ENCODE results near the gene DAPK1.

The DAPK1 gene

DNA sequence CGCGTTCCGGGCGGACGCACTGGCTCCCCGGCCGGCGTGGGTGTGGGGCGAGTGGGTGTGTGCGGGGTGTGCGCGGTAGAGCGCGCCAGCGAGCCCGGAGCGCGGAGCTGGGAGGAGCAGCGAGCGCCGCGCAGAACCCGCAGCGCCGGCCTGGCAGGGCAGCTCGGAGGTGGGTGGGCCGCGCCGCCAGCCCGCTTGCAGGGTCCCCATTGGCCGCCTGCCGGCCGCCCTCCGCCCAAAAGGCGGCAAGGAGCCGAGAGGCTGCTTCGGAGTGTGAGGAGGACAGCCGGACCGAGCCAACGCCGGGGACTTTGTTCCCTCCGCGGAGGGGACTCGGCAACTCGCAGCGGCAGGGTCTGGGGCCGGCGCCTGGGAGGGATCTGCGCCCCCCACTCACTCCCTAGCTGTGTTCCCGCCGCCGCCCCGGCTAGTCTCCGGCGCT is at the start of gene DAPK1:
Gene DAPK1 (plus strand): TSS at position 264 of the 442 bp plus-strand sequence. CDS start 1,211 bp downstream, outside the sequence.
- no peak for DNase-seq

DNA sequence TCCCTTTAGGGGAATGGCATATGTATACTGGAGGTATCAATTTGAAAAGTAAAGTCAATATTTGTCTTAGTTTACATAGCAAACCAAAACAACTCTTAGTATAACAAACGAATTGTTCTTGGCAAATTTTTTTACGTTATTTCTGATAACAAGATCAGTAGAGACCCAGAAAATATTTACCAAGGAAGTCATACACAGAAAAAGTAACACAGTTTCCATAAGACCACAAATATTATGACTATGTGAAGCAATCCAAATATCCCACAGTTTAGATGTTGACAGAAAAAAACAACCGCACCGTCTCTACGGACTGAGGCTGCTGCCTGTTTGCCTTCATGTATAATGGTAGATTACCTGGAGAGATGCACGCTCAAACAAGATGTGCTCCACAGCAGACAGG is 46.5 kb upstream of the DAPK1 start:
- DNase-seq = no peak

DNA sequence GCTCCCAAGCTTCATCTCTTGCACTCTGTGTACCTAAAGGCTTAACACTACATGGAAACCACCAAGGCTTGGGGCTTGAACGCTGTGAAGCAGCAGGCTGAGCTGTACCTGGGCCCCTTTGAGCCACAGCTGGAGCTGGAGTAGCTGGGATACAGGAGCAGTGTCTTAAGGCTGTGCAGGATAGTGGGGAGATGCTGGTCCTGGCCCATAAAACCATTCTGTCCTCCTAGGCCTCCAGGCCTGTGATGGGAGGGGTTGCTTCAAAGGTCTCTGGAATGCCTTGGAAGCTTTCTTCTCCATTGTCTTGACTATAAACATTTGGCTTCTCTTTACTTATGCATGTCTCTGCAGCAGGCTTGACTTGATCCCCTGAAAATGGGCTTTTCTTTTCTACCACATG is 42.3 kb upstream of the DAPK1 start:
- no peak for DNase-seq

DNA sequence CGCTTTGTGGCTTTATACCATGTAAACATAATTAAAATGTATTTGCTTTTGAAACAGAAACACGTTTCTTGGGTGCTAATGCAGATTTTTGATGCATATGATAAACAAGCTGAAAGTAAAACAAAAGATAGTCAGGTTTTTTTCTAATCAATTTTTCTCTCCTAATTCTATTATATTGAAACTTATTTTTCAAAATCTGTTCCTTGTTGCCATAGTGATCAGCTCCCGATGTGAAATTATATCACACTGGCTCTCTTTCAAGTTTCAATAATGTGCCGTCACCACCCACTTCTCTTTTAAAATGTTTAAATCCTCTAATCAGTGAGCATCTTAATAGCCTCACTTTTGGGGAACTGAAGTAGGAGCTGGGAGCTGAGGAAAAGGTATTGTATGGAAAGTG is 36.4 kb upstream of the DAPK1 start:
- no peak for DNase-seq

DNA sequence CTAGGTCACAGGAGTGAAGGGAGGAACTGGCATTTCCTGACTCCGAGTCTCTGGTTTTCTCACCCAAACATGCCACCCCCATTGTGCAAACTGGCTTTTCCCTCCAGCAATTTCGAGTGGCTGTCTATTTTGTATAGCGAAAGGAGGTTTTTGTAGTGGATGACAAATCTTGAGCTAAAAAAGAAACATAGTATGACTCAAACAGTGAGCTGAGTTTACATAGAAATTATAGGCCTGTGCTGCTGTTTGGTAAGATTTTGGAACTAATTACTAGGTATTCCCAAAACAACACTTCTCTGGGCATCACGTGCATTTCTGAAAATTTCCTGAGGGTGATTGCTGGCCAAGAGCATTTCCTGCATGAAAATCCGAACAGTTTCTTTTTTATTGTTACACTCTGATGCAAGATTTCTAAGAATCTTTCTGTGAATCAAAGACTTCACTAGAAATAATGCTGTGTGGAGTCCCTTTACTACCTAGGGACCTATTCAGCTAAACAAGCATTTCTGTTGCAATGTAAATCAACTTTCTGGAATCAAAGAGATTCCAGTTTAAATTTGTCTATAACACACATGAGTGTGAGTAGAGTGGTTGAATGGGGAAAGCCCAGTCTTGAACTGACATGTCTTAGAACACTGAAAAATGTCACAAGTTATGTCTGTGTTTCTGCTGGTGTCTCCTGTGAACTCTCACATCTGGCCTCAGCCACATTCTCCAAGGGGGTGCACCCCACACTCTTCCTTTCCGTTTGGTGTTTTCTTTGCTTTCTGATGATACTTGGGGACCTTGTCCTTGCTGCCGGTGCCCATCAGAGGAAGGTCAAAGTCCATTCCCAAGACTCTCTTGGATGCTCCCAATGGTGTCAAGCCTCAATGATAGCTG is 33.3 kb upstream of the DAPK1 start:
- no peak for DNase-seq

DNA sequence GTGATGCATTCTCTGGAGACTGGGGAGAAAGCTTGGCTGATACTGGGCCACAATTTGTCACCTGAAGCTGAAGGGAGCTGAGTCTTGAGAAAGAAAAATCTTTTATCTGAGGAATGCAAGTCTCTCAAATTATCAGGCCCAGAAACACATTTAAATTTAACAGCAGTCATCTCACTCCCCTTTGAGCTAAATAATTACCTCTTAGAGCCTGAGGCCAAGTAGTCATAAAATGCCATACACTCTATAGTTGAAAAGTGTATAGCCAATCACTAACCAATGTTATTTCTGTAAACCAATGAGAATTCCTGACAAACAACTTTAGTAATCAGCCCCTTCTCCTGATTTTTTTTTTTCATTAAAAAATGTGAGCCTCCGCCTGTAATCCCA is 32.7 kb upstream of the DAPK1 start:
- no peak for DNase-seq

DNA sequence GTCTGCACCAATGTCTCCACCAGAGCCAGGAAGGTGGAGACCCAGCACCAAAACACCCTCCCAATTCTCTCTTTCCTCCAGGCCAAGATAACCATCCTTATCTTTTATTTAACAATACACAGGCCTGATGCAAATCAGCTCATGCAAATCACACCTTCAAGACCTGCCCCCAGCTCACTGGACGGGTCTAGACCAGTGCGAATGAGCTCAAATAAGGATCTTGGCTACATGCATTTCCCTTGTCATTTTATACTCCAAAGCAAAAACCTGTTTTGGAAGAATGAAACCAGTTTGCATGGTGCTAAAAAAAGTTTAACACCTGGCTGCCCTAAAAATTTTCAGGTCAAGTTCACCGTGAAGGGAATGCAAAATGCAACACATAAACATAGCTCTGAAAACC is 31.9 kb upstream of the DAPK1 start:
- no peak for DNase-seq

DNA sequence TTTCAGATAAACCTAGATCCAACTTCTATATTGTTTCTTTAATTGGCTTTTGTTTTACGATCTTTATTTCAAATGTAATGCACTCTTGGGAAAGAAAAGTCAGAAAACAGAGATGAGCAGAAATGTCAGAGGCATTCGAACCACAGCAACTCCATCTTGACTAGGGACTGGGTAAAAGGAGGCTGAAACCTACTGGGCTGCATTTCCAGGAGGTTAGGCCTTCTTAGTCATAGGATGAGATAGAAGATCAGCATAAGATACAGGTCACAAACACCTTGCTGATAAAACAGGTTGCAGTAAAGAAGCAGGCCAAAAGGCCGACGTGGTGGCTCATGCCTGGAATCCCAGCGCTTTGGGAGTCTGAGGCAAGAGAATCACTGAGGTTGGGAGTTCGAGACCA is 30.5 kb upstream of the DAPK1 start:
- DNase-seq = no peak

DNA sequence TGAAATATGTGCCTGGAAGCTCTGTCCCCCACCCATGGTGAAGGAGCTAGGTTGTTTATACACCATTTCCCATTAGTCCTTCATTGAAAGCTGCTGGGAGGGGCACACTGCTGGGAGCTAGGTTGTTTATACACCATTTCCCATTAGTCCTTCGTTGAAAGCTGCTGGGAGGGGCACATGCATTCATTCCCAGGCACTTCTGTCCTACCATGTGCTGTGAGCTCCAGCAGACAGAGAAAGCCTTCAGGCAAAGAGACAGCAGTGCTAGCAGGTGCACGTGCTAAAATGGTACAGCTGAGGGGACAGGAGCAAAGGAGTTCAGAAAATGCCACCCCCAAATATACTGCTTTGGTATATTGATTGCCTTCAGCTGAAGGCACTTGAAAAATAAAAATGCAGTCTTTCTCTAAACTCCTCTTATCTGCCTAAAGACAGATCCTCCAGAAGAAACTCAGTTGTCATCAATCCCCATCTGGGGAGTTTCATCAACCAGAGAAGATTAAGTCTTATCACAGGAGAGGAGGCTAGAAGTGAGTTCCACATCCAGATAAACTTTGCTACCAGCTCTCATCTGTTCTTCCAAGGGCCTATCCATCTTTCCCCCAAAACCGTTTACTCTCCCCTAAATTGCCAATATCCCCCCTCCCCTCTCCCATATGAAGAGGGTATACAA is 27.7 kb upstream of the DAPK1 start:
- no peak for DNase-seq

DNA sequence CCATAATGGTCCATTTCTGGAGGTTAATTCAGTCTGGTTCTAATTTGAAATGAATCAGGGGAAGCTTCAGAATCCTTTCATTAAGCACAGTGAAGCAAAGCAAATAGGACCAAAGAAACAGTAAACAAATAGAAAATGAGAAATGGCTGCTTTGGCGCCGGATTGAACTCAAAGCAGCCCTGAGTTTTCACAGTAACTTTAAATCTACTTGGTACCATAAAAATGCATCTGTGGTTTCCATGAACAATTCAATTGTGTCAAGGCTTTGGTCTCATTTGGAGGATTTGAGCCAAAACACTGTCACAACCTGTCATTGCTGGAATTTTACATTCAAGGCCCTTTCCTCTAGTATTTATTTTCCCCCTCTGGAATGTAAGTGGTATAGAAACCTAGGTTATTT is 25.9 kb upstream of the DAPK1 start:
- no peak for DNase-seq

DNA sequence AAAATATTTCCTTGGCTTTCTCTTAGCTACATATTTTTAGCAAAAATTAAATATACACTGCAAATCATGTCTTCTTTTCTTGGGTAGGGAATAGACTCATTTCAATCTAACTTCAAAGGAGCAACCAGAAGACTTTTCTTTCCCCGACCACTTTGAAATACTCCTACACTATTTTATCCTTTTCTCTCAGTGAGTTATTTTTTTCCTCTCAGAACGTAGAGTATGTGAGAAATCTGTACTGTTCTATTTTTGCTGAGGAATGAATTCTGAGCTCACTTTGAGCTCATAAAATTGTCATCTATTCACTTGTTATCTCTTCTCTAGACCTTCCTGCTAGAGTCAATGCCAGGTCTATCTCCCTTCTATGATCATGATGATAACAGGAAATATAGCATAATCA is 22.2 kb upstream of the DAPK1 start:
- DNase-seq = no peak

DNA sequence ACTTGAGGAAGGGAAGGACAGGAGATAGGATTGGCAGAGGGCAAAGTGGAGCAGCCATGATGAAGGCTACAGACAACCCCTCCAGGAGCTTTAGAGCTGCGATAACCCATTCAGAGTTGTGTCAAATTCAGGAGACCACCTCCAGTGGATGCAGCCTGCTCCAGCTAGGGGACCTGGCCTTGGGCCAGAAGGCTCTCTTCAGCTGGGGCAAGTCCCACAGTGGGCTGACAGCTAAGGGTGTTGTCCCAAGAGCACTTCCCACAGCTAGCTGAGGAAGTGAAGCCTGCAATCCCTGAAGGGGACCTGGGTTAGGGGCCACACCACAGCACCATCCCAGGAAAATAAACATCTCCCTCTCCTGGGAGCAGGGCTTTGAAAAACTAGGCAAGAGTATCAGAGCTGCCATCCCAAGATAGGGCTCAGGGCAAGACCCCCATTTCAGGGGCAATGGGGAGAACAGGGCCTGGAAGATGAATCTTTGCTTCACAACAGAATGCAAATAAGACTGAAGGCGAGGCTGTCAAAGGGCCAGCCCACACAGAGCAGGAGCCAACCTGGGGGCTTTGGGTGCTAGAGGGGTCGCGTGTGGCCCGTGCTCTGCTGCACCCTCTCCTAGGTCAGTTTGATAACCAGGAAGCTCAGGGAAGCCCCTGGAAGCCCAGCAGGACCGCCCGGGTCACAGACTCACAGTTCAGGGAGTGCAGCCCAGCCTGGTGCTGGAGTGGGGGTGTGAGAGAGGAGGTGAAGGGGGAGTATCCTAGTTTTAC is 19.3 kb upstream of the DAPK1 start:
- no peak for DNase-seq

DNA sequence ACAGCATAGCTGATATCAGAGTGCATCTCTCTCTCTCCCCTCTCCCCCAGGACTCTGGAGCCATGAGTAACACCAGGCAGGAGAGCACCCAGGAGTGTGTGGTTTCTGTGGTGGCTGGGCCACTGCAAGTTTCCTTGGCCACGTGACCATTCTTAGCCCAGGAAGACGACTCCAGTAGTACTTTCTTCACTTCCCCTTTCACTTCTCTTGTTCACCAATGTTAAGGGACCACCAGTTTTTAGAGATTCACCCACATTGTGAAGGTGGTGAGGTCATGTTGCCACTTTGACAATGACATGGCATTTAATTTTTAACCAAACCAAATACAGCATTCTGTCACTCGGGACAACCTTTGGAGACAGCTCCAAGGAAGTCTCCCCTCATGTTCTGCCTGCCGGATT is 17.9 kb upstream of the DAPK1 start:
- DNase-seq = no peak

DNA sequence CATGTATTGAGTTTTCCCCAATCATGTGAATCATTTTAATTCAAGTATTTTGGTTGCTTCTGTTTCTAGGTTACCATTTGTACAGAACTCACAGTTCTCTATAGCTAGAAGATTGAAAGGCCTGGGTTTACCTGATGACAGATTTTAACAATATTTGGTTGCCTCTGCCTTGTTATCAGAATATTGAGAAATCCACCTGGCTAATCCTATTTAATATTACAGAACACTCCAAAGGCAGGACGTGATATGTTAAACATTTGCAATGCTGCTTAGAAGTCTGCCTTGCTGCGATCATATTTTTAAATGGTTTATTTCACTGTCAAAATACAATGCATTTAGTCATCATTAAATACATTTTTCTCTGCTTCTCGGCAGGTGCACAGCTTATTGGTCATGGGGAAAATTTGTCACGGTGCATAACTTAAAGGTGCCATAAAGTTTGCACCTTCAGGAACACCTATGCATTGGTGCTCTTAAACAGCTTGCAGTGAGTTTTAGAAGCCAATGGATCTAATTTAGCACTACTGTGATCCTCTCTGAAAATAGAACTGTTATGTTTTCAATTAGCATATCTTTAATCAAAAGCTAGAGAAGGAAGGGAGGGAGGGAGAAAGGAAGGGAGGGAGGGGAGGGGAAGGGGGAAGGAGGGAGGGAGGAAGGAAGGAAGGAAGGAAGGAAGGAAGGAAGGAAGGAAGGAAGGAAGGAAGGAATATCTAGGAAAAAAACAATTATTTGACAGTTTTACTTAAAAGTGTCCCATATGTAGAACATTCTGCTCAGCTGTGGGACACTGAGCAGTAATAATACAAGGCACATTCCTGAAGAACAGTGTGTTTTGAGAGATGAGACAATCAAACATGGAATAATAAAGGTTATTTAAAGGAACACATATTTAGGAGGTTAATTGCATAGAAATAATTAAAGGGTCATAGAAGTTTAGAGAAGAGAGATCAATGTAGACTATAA is 15.5 kb upstream of the DAPK1 start:
- no peak for DNase-seq

DNA sequence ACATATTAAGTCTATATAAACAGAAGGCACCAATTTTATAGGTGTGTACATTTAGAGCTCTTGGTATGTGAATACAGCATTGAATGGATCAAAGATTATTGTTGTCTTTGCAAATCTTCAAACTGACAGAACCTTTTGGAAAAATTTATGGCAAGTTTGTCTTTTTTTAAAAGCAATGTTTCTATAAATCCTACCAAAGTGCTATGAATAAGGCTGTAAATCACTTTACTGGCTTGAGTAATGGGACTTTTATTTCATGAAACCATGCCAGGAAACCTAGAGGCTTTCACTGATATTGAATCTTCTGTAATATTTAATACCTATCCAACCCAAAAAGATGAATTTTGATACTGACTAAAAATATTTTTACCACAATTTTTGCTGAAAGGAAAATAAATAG is 7.4 kb upstream of the DAPK1 start:
- DNase-seq = no peak

DNA sequence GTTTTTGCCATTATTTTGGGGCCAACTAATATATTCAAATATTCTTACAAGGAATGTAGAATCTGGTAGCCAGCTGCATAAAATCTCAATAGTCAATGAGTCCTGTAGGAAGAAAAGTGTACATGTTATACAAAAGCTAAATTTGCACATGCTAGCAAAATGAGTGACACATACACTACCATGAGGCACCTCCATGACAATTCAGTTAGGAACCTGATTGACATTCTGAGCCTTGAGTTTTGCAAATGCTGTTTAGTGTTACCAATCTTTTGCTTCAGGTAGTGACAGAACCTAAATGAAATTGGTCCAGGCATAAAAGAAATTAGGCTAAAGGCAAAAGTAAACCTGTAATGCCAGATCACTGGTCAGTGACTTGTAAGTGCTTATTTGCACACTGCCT is 6.8 kb upstream of the DAPK1 start:
- no peak for DNase-seq

DNA sequence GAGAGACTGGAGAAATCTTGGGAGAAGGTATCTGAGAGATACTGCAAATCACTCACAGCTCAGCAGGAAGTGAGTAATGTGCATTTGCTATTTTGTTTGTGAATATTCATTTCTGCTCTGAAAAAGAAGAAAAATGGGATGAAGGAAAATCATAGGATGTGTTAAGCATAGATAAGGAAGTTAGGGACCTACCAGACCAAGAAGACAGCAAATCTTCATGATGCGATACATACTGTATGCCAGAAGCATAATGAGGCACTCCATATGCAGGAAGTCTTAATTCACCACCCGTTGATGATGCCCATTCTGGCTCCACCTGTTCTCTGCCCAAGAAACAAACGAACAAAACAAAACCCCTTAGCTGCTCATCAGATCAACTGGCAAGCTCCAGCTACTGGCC is 6.1 kb upstream of the DAPK1 start:
- DNase-seq = no peak

DNA sequence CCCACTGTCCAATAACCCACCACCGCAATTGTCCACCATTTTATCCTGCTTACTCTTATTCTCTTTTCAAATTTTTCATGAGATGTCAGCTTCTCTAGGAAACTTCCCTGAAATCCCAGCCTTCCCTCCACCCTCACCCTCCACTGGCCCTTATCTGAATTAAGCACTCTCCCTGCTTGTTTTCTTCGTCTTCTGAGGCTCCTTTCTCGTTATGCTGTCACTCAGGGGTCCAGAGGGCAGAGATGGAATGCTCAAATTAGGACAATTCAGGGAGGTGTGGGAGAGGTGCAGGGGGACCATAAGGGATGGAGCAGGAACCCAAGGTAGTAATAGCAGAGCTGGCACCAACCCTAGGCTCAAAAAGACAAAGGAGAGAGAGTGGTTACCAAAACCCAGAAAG is 5.0 kb upstream of the DAPK1 start:
- no peak for DNase-seq

DNA sequence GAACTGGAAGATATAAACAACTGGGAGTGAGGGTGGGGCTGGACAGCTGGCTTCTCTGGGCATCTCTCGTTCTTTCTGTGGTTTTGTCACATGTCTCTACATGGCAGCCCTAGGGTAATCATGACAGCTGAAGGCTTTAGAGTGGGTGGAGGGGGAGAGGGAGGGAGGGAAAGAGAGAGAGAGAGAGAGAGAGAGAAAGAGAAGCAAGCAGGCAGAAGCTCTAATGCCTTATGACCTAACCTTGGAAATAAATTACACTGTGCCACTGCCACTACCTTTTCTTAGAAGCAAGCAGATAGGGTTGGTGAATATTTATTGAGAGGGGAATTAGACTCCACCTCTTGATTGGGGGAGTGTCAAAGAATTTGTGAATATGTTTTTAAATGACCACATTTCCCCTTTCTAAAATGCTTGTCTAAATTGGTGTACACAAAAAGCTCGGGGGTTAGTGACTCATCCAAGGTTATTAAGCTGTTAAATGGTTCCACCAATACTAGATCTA is 2.6 kb upstream of the DAPK1 start:
- no peak for DNase-seq

DNA sequence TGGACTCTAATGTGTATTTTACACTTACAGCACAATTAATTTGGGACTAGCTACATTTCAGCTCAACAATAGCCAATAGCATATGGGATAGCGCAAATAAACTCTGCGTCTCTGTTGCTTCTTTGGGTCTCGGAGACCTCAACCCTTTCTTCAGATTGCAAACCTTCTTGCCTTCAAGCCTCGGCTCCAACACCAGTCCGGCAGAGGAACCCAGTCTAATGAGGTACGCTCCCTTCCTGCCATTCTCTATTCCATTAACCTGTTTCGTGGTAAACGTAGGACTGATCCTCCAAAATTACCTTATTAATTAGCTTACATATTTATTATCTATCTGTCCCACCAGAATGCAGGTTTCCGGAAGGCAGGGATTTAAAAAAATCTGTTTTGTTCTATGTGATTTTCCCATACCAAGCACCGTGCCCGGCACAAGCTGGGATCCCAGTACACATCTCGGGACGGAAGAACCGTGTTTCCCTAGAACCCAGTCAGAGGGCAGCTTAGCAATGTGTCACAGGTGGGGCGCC is 525 bp upstream of the DAPK1 start:
- DNase-seq = no peak

DNA sequence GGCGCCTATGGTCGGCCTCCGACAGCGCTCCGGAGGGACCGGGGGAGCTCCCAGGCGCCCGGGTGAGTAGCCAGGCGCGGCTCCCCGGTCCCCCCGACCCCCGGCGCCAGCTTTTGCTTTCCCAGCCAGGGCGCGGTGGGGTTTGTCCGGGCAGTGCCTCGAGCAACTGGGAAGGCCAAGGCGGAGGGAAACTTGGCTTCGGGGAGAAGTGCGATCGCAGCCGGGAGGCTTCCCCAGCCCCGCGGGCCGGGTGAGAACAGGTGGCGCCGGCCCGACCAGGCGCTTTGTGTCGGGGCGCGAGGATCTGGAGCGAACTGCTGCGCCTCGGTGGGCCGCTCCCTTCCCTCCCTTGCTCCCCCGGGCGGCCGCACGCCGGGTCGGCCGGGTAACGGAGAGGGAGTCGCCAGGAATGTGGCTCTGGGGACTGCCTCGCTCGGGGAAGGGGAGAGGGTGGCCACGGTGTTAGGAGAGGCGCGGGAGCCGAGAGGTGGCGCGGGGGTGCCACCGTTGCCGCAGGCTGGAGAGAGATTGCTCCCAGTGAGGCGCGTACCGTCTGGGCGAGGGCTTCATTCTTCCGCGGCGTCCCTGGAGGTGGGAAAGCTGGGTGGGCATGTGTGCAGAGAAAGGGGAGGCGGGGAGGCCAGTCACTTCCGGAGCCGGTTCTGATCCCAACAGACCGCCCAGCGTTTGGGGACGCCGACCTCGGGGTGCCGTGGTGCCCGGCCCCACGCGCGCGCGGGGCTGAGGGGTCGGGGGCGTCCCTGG is 561 bp downstream of the DAPK1 start:
- DNase-seq = no peak

All from cerebellar nuclear complex (tissue), 1 donor.